H9 (cell line): ENCODE measurements around the gene SCN8A. TPM values are rescaled to one million over a fixed set of nuclear protein-coding genes. Genes with fewer than 3 reads are reported as not detected.

Experiments
- DNase-seq: peaks from one replicate; pipeline ENCODE4 v3.0.0-alpha.2; 2017
- H2AFZ ChIP-seq: one replicate; pipeline ENCODE4 v1.6.1; 2013; ENCODE audit warnings: mild to moderate bottlenecking, low read length, control low read depth, moderate library complexity
- H2AK5ac ChIP-seq: 2 replicates; pipeline ENCODE4 v1.6.1; 2013; ENCODE audit warnings: low read length, control low read depth, mixed read lengths; ENCODE audit not compliant: insufficient read length
- H2BK120ac ChIP-seq: one replicate; pipeline ENCODE4 v1.6.1; 2013; ENCODE audit warnings: low read depth, mild to moderate bottlenecking, low read length, control low read depth, inconsistent platforms; ENCODE audit not compliant: poor library complexity, severe bottlenecking
- H2BK12ac ChIP-seq: 2 replicates; pipeline ENCODE4 v1.6.1; 2013; ENCODE audit warnings: low read length, control low read depth, mixed read lengths, low read depth; ENCODE audit not compliant: insufficient read length
- H2BK15ac ChIP-seq: 2 replicates; pipeline ENCODE4 v1.6.1; 2013; ENCODE audit warnings: low read depth, low read length, control low read depth
- H2BK20ac ChIP-seq: one replicate; pipeline ENCODE4 v1.6.1; 2013; ENCODE audit warnings: low read depth, mild to moderate bottlenecking, low read length, control low read depth, inconsistent platforms; ENCODE audit not compliant: poor library complexity, severe bottlenecking
- H2BK5ac ChIP-seq: 2 replicates; pipeline ENCODE4 v1.6.1; 2013; ENCODE audit warnings: low read length, control low read depth, mixed read lengths; ENCODE audit not compliant: insufficient read length
- H3K14ac ChIP-seq: 2 replicates; pipeline ENCODE4 v1.6.1; 2013; ENCODE audit warnings: low read length, control low read depth; ENCODE audit not compliant: insufficient read depth
- H3K18ac ChIP-seq: 2 replicates; pipeline ENCODE4 v1.6.1; 2013; ENCODE audit warnings: low read depth, mild to moderate bottlenecking, mixed read lengths, low read length, control low read depth; ENCODE audit not compliant: insufficient read length
- H3K23ac ChIP-seq: 2 replicates; pipeline ENCODE4 v1.6.1; 2013; ENCODE audit warnings: low read length, control low read depth, mixed read lengths, low read depth; ENCODE audit not compliant: insufficient read length
- H3K23me2 ChIP-seq: 2 replicates; pipeline ENCODE4 v1.6.1; 2013; ENCODE audit warnings: low read depth, mild to moderate bottlenecking, mixed read lengths, low read length, control low read depth; ENCODE audit not compliant: insufficient read length, poor library complexity, severe bottlenecking
- H3K27ac ChIP-seq: 2 replicates; pipeline ENCODE4 v1.5.1; 2013; ENCODE audit warnings: low read length, control low read depth, mixed read lengths, low read depth; ENCODE audit not compliant: insufficient read length
- H3K27me3 ChIP-seq: 2 replicates; pipeline ENCODE4 v1.6.1; 2013; ENCODE audit warnings: low read length, control low read depth, inconsistent platforms; ENCODE audit not compliant: insufficient read depth
- H3K4ac ChIP-seq: 2 replicates; pipeline ENCODE4 v1.6.1; 2013; ENCODE audit warnings: low read depth, mild to moderate bottlenecking, control low read depth, inconsistent platforms, low read length, moderate library complexity
- H3K4me1 ChIP-seq: 2 replicates; pipeline ENCODE4 v1.6.1; 2013; ENCODE audit warnings: low read length, control low read depth, inconsistent platforms; ENCODE audit not compliant: insufficient read depth
- H3K4me2 ChIP-seq: 2 replicates; pipeline ENCODE4 v1.6.1; 2013; ENCODE audit warnings: low read length, control low read depth, mixed read lengths; ENCODE audit not compliant: insufficient read length, insufficient read depth
- H3K56ac ChIP-seq: 2 replicates; pipeline ENCODE4 v1.6.1; 2013; ENCODE audit warnings: low read depth, mild to moderate bottlenecking, mixed read lengths, low read length, control low read depth; ENCODE audit not compliant: insufficient read length
- H3K79me1 ChIP-seq: 2 replicates; pipeline ENCODE4 v1.6.1; 2013; ENCODE audit warnings: low read depth, mild to moderate bottlenecking, moderate library complexity, low read length, control low read depth, inconsistent platforms; ENCODE audit not compliant: insufficient read depth, poor library complexity, severe bottlenecking
- H3K79me2 ChIP-seq: 2 replicates; pipeline ENCODE4 v1.6.1; 2013; ENCODE audit warnings: low read length, control low read depth, inconsistent platforms; ENCODE audit not compliant: insufficient read depth
- H3K9ac ChIP-seq: 2 replicates; pipeline ENCODE4 v1.6.1; 2013; ENCODE audit warnings: low read length, control low read depth, mixed read lengths; ENCODE audit not compliant: insufficient read length; ENCODE audit errors: extremely low read depth
- H3K9me3 ChIP-seq: one replicate; pipeline ENCODE4 v1.6.1; 2013; ENCODE audit warnings: low read depth, low read length, inconsistent platforms; ENCODE audit not compliant: control insufficient read depth
- H3T11ph ChIP-seq: one replicate; pipeline ENCODE4 v1.6.1; 2013; ENCODE audit warnings: mild to moderate bottlenecking, low read length, control low read depth, inconsistent platforms
- H4K20me1 ChIP-seq: one replicate; pipeline ENCODE4 v1.6.1; 2013; ENCODE audit not compliant: control insufficient read depth, insufficient read length, insufficient read depth
- H4K5ac ChIP-seq: 2 replicates; pipeline ENCODE4 v1.6.1; 2013; ENCODE audit warnings: low read depth, mild to moderate bottlenecking, mixed read lengths, low read length, control low read depth; ENCODE audit not compliant: insufficient read length
- H4K8ac ChIP-seq: replicated peaks from 2 replicates; pipeline ENCODE4 v1.6.1; 2013; ENCODE audit warnings: low read length, control low read depth, mixed read lengths, low read depth; ENCODE audit not compliant: insufficient read length
- H4K91ac ChIP-seq: 2 replicates; pipeline ENCODE4 v1.6.1; 2013; ENCODE audit warnings: low read depth, mild to moderate bottlenecking, moderate library complexity, mixed read lengths, low read length, control low read depth; ENCODE audit not compliant: insufficient read length
- H3K27ac Mint-ChIP-seq, 3 experiments: 2 replicates in 2 of 3; 3 replicates in 1 of 3; pipeline ENCODE4 v1.8.0; 2020 to 2021; ENCODE audit warnings: mixed read lengths in 3 of 3, mild to moderate bottlenecking in 1 of 3, moderate library complexity in 1 of 3
- H3K27me3 Mint-ChIP-seq: 2 replicates; pipeline ENCODE4 v1.8.0; 2021; ENCODE audit warnings: low read depth, mild to moderate bottlenecking, moderate library complexity, mixed read lengths
- H3K36me3 Mint-ChIP-seq, 3 experiments: 2 replicates in 2 of 3; 3 replicates in 1 of 3; pipeline ENCODE4 v1.8.0; 2020 to 2021; ENCODE audit warnings: low read depth in 3 of 3, mixed read lengths in 3 of 3; ENCODE audit not compliant: insufficient read depth in 1 of 3
- H3K4me1 Mint-ChIP-seq, 2 experiments: 2 replicates each; pipeline ENCODE4 v1.8.0; 2020; ENCODE audit warnings: mixed read lengths in 2 of 2
- H3K4me3 Mint-ChIP-seq, 2 experiments: 2 replicates in 1 of 2; 3 replicates in 1 of 2; pipeline ENCODE4 v1.8.0; 2020 to 2021; ENCODE audit warnings: mild to moderate bottlenecking in 2 of 2, mixed read lengths in 2 of 2, moderate library complexity in 1 of 2
- H3K9me3 Mint-ChIP-seq, 2 experiments: 2 replicates in 1 of 2; 3 replicates in 1 of 2; pipeline ENCODE4 v1.8.0; 2020; ENCODE audit warnings: mild to moderate bottlenecking in 2 of 2, mixed read lengths in 2 of 2, moderate library complexity in 1 of 2
- WGBS: extraction: QIAGEN DNeasy Blood & Tissue Kit; methylation state at CpG from one replicate; pipeline ENCODE4 v1.1.7; 2013; ENCODE audit warnings: missing lambda C conversion rate, low lambda C conversion rate, mixed read lengths; ENCODE audit not compliant: insufficient read length; ENCODE audit errors: extremely low coverage; 5-methylcytosine and 5-hydroxymethylcytosine counted together
- total RNA-seq: library from RNA; stranded (reverse); gene quantifications from 2 replicates; pipeline ENCODE4 v1.2.1, GENCODE V29; 2021
- TF ChIP-seq, protein P1 (sequence below): fragments of 200-600 bp; sonication (generic); conservative IDR thresholded peaks from 3 replicates; pipeline ENCODE4 v1.8.0; 2021; ENCODE audit warnings: antibody characterized with exemption, mild to moderate bottlenecking

Gene SCN8A
- total RNA-seq, 1 experiment from 2014 or later = 15.2 TPM

DNA sequence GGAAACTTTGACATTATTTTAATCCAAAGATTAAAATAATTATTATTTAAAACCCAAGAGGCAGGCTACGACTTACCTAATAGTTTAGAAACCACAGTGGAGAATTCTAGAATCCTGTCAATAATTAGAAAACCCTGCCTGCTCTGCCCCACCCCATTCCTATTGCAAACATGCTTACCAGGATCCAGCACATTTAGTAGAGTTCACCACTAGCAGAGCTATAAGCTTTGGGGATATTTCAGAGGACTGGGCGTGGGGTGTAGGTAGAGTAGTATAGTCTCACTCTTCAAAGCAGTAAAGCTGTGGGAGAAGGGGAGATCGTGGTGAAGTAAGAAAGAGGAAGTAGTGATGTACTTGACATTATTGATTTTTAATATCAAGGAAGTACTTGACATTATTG is 157.2 kb downstream of the SCN8A start:
- Histone ChIP-seq H2BK5ac (no peak overlapping the region), H3K9me3 (no peaks in the 10 kb centered on the region), H2BK12ac (no peak overlapping the region), H3K4me2 (no peak overlapping the region), H4K8ac (no peak overlapping the region), H2BK120ac (no peak overlapping the region), H3K27ac (no peak overlapping the region), H2AFZ (no peak overlapping the region), H3K79me2 (no peaks in the 10 kb centered on the region), H4K20me1 (no peaks in the 10 kb centered on the region), H3K79me1 (no peaks in the 10 kb centered on the region), H3K23ac (no peak overlapping the region), H3K4me1 (no peaks in the 10 kb centered on the region), H3K18ac (no peak overlapping the region), H3K4ac (no peak overlapping the region), H3K27me3 (no peaks in the 10 kb centered on the region), H4K91ac (no peak overlapping the region), H2AK5ac (no peak overlapping the region), H2BK15ac (no peak overlapping the region), H3K9ac (no peak overlapping the region), H3K56ac (no peak overlapping the region), H3K23me2 (no peaks in the 10 kb centered on the region), H4K5ac (no peak overlapping the region), H2BK20ac (no peak overlapping the region), H3K14ac (no peak overlapping the region), H3T11ph (no peak overlapping the region)
- peaks cover 7 to 33% (median 24%) of the 10 kb centered on the region in 3 experiments; a peak in 6 of 7 replicates for H3K36me3 Mint-ChIP-seq
- DNase-seq = no peak
- no peak overlapping the region for H3K4me3 Mint-ChIP-seq
- no peaks in the 10 kb centered on the region for H3K9me3 Mint-ChIP-seq
- no peaks in the 10 kb centered on the region; the same call in 1 of the 2 replicates for H3K27me3 Mint-ChIP-seq
- no peaks in the 10 kb centered on the region for H3K4me1 Mint-ChIP-seq
- TF ChIP-seq, protein P1, sequence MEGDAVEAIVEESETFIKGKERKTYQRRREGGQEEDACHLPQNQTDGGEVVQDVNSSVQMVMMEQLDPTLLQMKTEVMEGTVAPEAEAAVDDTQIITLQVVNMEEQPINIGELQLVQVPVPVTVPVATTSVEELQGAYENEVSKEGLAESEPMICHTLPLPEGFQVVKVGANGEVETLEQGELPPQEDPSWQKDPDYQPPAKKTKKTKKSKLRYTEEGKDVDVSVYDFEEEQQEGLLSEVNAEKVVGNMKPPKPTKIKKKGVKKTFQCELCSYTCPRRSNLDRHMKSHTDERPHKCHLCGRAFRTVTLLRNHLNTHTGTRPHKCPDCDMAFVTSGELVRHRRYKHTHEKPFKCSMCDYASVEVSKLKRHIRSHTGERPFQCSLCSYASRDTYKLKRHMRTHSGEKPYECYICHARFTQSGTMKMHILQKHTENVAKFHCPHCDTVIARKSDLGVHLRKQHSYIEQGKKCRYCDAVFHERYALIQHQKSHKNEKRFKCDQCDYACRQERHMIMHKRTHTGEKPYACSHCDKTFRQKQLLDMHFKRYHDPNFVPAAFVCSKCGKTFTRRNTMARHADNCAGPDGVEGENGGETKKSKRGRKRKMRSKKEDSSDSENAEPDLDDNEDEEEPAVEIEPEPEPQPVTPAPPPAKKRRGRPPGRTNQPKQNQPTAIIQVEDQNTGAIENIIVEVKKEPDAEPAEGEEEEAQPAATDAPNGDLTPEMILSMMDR = no peak
- no peak overlapping the region for H3K27ac Mint-ChIP-seq
- WGBS = no CpG with 5 or more reads among the region's 3 CpGs
